Fibroblast of upper back skin (primary cell): ENCODE data around the gene BCCIP.

Experiments
- DNase-seq: peaks from one replicate; pipeline ENCODE4 v3.0.0-alpha.2; 2013

The BCCIP gene

GRCh38 chr10:125799451-125800182, 23.7 kb upstream of the BCCIP start:
- no peak for DNase-seq

GRCh38 chr10:125801574-125801973, 21.8 kb upstream of the BCCIP start:
- no peak for DNase-seq

GRCh38 chr10:125802131-125802530, 21.2 kb upstream of the BCCIP start:
- no peak for DNase-seq

GRCh38 chr10:125802739-125803138, 20.6 kb upstream of the BCCIP start:
- no peak for DNase-seq

- DNase-seq, result no peak
Measured at GRCh38 chr10:125808047-125808446, 15.3 kb upstream of the BCCIP start.

GRCh38 chr10:125811251-125811650, 12.1 kb upstream of the BCCIP start:
- DNase-seq, result peak; percentile 44

- DNase-seq, result peak; percentile 75
Measured at GRCh38 chr10:125812128-125812750, 11.1 kb upstream of the BCCIP start.

GRCh38 chr10:125815764-125816163, 7.6 kb upstream of the BCCIP start:
- DNase-seq, result no peak

GRCh38 chr10:125816548-125816947, 6.8 kb upstream of the BCCIP start:
- no peak for DNase-seq

- no peak for DNase-seq
Measured at GRCh38 chr10:125817337-125817946, 5.9 kb upstream of the BCCIP start.

GRCh38 chr10:125820701-125821100, 2.6 kb upstream of the BCCIP start:
- no peak for DNase-seq

GRCh38 chr10:125823663-125824251, 411 bp downstream of the BCCIP start:
- no peak for DNase-seq

- DNase-seq, result peak; percentile 39
Measured at GRCh38 chr10:125824736-125825135, 1.4 kb downstream of the BCCIP start.

GRCh38 chr10:125827133-125827532, 3.8 kb downstream of the BCCIP start:
- no peak for DNase-seq

- DNase-seq, result no peak
Measured at GRCh38 chr10:125828311-125828710, 5.0 kb downstream of the BCCIP start.

GRCh38 chr10:125836746-125837145, 13.4 kb downstream of the BCCIP start:
- DNase-seq, result no peak

GRCh38 chr10:125838802-125839575, 15.6 kb downstream of the BCCIP start:
- DNase-seq, result no peak

GRCh38 chr10:125840406-125840805, 17.1 kb downstream of the BCCIP start:
- DNase-seq, result no peak

GRCh38 chr10:125840955-125841354, 17.6 kb downstream of the BCCIP start:
- no peak for DNase-seq

GRCh38 chr10:125843603-125844329, 20.4 kb downstream of the BCCIP start:
- no peak for DNase-seq

- no peak for DNase-seq
Measured at GRCh38 chr10:125844751-125845221, 21.4 kb downstream of the BCCIP start.

GRCh38 chr10:125845617-125846016, 22.3 kb downstream of the BCCIP start:
- DNase-seq, result no peak
